ENCODE measurements around the gene SUV39H1. TPM values are rescaled to one million over a fixed set of nuclear protein-coding genes. Genes with fewer than 3 reads are reported as not detected.

The SUV39H1 gene
- total and polyA plus RNA-seq, 9 of the 15 experiments (the other 6 are each of a cell fraction or from before 2014, with no cell fraction given): 4.7 to 34.7 (median 17.9) TPM

DNA sequence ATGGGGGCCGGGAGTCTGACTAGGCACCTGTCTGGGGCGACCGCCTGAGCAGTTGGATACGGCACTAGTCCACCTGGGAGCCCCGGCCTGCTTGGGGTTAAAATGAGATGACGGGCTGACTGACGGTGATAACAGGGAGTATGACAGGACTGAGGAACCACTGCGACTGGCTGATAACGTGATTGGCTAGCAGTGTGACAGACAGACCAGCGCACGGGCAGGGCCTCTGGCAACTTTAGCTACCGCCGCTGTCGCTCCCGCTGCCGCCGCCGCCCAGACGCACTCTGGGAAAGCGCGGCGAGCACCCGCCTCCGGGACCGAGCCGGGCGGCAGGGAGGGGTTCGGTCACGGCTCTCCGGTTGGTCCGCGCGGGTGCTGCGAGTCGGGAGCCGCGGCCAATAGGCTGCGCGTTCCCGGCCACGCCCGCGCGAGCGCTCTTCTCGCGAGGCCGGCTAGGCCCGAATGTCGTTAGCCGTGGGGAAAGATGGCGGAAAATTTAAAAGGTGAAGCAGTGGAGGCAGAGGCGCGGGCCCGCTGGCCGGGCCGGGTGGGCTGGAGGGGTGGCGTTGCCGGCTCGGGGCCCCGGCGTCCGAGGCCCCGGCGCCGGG lies at the start of gene SUV39H1 (continued):
- peak; percentile 55 for TF ChIP-seq PHF20 (IDR thresholded peaks at IDR 0.05; ENCODE audit: partially characterized antibody)
- TF ChIP-seq, protein P1, sequence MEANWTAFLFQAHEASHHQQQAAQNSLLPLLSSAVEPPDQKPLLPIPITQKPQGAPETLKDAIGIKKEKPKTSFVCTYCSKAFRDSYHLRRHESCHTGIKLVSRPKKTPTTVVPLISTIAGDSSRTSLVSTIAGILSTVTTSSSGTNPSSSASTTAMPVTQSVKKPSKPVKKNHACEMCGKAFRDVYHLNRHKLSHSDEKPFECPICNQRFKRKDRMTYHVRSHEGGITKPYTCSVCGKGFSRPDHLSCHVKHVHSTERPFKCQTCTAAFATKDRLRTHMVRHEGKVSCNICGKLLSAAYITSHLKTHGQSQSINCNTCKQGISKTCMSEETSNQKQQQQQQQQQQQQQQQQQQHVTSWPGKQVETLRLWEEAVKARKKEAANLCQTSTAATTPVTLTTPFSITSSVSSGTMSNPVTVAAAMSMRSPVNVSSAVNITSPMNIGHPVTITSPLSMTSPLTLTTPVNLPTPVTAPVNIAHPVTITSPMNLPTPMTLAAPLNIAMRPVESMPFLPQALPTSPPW (CRISPR knock-in tag; IDR thresholded peaks at IDR 0.05): no peak
- TF ChIP-seq, protein P2, sequence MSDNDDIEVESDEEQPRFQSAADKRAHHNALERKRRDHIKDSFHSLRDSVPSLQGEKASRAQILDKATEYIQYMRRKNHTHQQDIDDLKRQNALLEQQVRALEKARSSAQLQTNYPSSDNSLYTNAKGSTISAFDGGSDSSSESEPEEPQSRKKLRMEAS (CRISPR knock-in tag; IDR thresholded peaks at IDR 0.05): peak; percentile 53; the same call in 1 of the 2 replicates
- TF ChIP-seq RBM22 (IDR thresholded peaks at IDR 0.05; ENCODE audit: low read depth, low read length, poor library complexity, severe bottlenecking): no peak
- TF ChIP-seq ZNF41 (CRISPR knock-in tag; conservative IDR thresholded peaks at IDR 0.05): 0 out of 2 replicates have a peak, but pooled peaks have one; percentile 31
- TF ChIP-seq MYNN (IDR thresholded peaks at IDR 0.05): 0 out of 2 replicates have a peak, but pooled peaks have one; percentile 26
- TF ChIP-seq MYNN (CRISPR knock-in tag; IDR thresholded peaks at IDR 0.05): no peak
- TF ChIP-seq CHD2 (IDR thresholded peaks at IDR 0.05; ENCODE audit: low read depth, low read length): peak; percentile 98
- no peak for TF ChIP-seq ZNF695 (CRISPR knock-in tag; IDR thresholded peaks at IDR 0.05)
- TF ChIP-seq, protein P3, sequence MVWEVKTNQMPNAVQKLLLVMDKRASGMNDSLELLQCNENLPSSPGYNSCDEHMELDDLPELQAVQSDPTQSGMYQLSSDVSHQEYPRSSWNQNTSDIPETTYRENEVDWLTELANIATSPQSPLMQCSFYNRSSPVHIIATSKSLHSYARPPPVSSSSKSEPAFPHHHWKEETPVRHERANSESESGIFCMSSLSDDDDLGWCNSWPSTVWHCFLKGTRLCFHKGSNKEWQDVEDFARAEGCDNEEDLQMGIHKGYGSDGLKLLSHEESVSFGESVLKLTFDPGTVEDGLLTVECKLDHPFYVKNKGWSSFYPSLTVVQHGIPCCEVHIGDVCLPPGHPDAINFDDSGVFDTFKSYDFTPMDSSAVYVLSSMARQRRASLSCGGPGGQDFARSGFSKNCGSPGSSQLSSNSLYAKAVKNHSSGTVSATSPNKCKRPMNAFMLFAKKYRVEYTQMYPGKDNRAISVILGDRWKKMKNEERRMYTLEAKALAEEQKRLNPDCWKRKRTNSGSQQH (CRISPR knock-in tag; IDR thresholded peaks at IDR 0.05): no peak
- TF ChIP-seq RB1 (IDR thresholded peaks at IDR 0.05; ENCODE audit: low read depth): no peak
- no peak for TF ChIP-seq ZFPM2 (CRISPR knock-in tag; IDR thresholded peaks at IDR 0.05)
- TF ChIP-seq ZNF354B (CRISPR knock-in tag; IDR thresholded peaks at IDR 0.05): no peak
- no peak for TF ChIP-seq FOXA3 (CRISPR knock-in tag; conservative IDR thresholded peaks at IDR 0.05 in 1 of 2, IDR thresholded peaks at IDR 0.05 in 1 of 2)
- TF ChIP-seq RFX5 (IDR thresholded peaks at IDR 0.05; ENCODE audit: low read depth, low read length): no peak
- TF ChIP-seq, protein P4, sequence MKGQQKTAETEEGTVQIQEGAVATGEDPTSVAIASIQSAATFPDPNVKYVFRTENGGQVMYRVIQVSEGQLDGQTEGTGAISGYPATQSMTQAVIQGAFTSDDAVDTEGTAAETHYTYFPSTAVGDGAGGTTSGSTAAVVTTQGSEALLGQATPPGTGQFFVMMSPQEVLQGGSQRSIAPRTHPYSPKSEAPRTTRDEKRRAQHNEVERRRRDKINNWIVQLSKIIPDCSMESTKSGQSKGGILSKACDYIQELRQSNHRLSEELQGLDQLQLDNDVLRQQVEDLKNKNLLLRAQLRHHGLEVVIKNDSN (CRISPR knock-in tag; IDR thresholded peaks at IDR 0.05): peak; percentile 33; the same call in 1 of the 2 replicates
- TF ChIP-seq ZNF408 (CRISPR knock-in tag; IDR thresholded peaks at IDR 0.05; ENCODE audit: low read depth): no peak
- TF ChIP-seq ETV5 (CRISPR knock-in tag; IDR thresholded peaks at IDR 0.05; ENCODE audit: low read depth): no peak
- TF ChIP-seq HCFC1 (IDR thresholded peaks at IDR 0.05; ENCODE audit: low read depth, low read length): peak; percentile 49
- TF ChIP-seq HNRNPK (IDR thresholded peaks at IDR 0.05; ENCODE audit: low read depth, low read length, poor library complexity, severe bottlenecking): no peak
- TF ChIP-seq, protein P5, sequence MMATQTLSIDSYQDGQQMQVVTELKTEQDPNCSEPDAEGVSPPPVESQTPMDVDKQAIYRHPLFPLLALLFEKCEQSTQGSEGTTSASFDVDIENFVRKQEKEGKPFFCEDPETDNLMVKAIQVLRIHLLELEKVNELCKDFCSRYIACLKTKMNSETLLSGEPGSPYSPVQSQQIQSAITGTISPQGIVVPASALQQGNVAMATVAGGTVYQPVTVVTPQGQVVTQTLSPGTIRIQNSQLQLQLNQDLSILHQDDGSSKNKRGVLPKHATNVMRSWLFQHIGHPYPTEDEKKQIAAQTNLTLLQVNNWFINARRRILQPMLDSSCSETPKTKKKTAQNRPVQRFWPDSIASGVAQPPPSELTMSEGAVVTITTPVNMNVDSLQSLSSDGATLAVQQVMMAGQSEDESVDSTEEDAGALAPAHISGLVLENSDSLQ (IDR thresholded peaks at IDR 0.05): peak; percentile 97
- no peak for TF ChIP-seq XRCC3 (IDR thresholded peaks at IDR 0.05)
- TF ChIP-seq BCOR (IDR thresholded peaks at IDR 0.05): 0 out of 2 replicates have a peak, but pooled peaks have one; percentile 36
- no peak for TF ChIP-seq TRIM28 (IDR thresholded peaks at IDR 0.05)
- TF ChIP-seq, protein P6, sequence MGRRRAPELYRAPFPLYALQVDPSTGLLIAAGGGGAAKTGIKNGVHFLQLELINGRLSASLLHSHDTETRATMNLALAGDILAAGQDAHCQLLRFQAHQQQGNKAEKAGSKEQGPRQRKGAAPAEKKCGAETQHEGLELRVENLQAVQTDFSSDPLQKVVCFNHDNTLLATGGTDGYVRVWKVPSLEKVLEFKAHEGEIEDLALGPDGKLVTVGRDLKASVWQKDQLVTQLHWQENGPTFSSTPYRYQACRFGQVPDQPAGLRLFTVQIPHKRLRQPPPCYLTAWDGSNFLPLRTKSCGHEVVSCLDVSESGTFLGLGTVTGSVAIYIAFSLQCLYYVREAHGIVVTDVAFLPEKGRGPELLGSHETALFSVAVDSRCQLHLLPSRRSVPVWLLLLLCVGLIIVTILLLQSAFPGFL (CRISPR knock-in tag; IDR thresholded peaks at IDR 0.05): no peak

Data from K562 (cell line).